ENCODE measurements around the gene INF2. TPM values are rescaled to one million over a fixed set of nuclear protein-coding genes. Genes with fewer than 3 reads are reported as not detected.

The INF2 gene
- total RNA-seq, 6 donors from 2014 or later, result 65.2 to 259 (median 131) TPM

DNA sequence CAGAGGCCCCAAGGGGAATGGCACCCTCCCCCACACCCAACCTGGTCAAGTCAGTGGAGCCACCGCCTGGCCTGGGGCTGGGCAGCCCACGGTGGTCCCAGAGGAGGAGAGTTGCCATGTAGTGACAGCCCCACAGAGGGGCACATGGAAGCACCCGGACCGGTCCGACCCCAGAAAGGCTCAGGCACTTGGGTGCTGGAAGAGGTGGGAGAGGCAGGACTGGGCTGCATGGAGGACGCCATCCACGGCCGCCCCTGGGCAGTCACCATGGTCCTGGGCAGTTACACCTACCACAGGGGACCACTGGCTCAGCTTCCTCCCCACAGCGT lies 46.9 kb upstream of the INF2 start:
- peak in 1 of 2 donors; percentile 27 for ATAC-seq (ENCODE audit: low FRiP score in 2 of 2)
- 91 to 93% methylated on average over 6 to 9 of the region's 9 CpGs for WGBS, 2 donors

DNA sequence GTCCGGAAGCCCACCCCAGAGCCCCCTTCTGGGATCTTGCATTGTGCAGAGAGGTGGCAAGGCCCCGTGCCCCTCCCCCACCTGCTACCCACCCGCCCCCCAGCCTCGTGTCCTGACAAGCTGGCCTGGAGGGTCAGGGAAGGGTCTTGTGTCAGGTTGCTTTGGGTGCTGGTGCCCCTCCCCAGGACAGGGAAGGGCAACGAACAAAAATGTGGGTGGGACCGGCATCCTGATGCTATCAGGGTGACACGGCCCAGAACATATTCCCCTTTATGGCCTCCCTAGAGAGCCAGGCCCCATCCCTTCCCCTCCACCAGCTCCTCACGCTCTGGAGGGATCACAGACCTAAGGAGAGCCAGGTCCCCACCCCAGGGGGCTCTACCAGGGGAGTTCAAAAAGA lies 46.1 kb upstream of the INF2 start:
- H3K9me3 ChIP-seq, result peaks cover 0 to 6% (median 2%) of the 10 kb centered on the region in 4 donors
- 74 to 94% methylated on average over 2 to 8 of the region's 8 CpGs for WGBS, 2 donors
- peaks cover 0 to 5% (median 0%) of the 10 kb centered on the region in 4 donors for H3K27me3 ChIP-seq
- H3K4me3 ChIP-seq, result no peak overlapping the region
- TF ChIP-seq EP300 (IDR thresholded peaks at IDR 0.05) (no peak), POLR2AphosphoS5 (IDR thresholded peaks at IDR 0.05) (no peak), POLR2A (IDR thresholded peaks at IDR 0.05) (no peak)
- TF ChIP-seq, protein P1, sequence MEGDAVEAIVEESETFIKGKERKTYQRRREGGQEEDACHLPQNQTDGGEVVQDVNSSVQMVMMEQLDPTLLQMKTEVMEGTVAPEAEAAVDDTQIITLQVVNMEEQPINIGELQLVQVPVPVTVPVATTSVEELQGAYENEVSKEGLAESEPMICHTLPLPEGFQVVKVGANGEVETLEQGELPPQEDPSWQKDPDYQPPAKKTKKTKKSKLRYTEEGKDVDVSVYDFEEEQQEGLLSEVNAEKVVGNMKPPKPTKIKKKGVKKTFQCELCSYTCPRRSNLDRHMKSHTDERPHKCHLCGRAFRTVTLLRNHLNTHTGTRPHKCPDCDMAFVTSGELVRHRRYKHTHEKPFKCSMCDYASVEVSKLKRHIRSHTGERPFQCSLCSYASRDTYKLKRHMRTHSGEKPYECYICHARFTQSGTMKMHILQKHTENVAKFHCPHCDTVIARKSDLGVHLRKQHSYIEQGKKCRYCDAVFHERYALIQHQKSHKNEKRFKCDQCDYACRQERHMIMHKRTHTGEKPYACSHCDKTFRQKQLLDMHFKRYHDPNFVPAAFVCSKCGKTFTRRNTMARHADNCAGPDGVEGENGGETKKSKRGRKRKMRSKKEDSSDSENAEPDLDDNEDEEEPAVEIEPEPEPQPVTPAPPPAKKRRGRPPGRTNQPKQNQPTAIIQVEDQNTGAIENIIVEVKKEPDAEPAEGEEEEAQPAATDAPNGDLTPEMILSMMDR (IDR thresholded peaks at IDR 0.05), result no peak
- no peak overlapping the region for H3K27ac ChIP-seq
- no peaks in the 10 kb centered on the region for H3K36me3 ChIP-seq
- DNase-seq, result no peak
- peaks cover 0 to 5% (median 2%) of the 10 kb centered on the region in 4 donors for H3K4me1 ChIP-seq
- no peak for ATAC-seq (ENCODE audit: low FRiP score in 2 of 2)

More for the DNA sequence above, 46.9 kb upstream of the INF2 start:
- Histone ChIP-seq H3K36me3 (no peaks in the 10 kb centered on the region), H3K4me1 (peaks cover 0 to 5% (median 2%) of the 10 kb centered on the region in 4 donors), H3K27ac (no peak overlapping the region), H3K4me3 (no peak overlapping the region), H3K9me3 (peaks cover 0 to 6% (median 2%) of the 10 kb centered on the region in 4 donors), H3K27me3 (peaks cover 0 to 5% (median 0%) of the 10 kb centered on the region in 4 donors)
- TF ChIP-seq POLR2A (IDR thresholded peaks at IDR 0.05) (no peak), EP300 (IDR thresholded peaks at IDR 0.05) (no peak), POLR2AphosphoS5 (IDR thresholded peaks at IDR 0.05) (no peak)
- TF ChIP-seq, protein P1 (IDR thresholded peaks at IDR 0.05), result no peak
- no peak for DNase-seq

DNA sequence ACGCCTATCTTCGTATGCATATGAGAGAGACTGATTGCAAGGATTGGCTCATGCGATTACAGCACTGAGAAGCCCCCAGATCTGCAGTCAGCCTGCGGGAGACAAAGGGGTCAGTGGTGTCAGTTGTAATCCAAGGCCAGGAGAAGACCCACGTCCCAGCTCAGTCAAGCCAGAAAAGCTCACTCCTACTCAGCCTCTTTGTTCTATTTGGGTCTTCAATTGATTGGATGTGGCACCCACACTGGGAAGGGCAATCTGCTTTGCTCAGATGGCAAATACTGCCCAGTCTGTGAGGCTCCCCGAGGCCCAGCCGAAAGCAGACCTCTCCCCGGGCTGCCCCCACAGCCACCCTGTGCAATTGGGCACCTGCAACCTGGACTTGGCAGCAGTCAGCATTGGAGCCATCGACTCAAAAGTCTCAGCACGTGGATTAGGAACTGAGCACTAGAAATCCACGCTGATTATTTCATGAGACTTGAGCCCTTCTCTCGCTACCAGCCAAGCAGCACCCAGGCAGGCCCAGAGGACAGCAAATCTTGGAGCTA lies 45.3 kb upstream of the INF2 start:
- Histone ChIP-seq H3K4me3 (no peak overlapping the region), H3K4me1 (peaks cover 0 to 5% (median 2%) of the 10 kb centered on the region in 4 donors), H3K27me3 (peaks cover 0 to 5% (median 0%) of the 10 kb centered on the region in 4 donors), H3K36me3 (no peaks in the 10 kb centered on the region), H3K9me3 (peaks cover 0 to 6% (median 2%) of the 10 kb centered on the region in 4 donors), H3K27ac (no peak overlapping the region)
- 90% methylated on average over 10 to 12 of the region's 12 CpGs for WGBS, 2 donors
- ATAC-seq (ENCODE audit: low FRiP score in 2 of 2), result no peak
- no peak for DNase-seq
- TF ChIP-seq, protein P1 (IDR thresholded peaks at IDR 0.05), result no peak
- no peak for TF ChIP-seq POLR2A (IDR thresholded peaks at IDR 0.05)

DNA sequence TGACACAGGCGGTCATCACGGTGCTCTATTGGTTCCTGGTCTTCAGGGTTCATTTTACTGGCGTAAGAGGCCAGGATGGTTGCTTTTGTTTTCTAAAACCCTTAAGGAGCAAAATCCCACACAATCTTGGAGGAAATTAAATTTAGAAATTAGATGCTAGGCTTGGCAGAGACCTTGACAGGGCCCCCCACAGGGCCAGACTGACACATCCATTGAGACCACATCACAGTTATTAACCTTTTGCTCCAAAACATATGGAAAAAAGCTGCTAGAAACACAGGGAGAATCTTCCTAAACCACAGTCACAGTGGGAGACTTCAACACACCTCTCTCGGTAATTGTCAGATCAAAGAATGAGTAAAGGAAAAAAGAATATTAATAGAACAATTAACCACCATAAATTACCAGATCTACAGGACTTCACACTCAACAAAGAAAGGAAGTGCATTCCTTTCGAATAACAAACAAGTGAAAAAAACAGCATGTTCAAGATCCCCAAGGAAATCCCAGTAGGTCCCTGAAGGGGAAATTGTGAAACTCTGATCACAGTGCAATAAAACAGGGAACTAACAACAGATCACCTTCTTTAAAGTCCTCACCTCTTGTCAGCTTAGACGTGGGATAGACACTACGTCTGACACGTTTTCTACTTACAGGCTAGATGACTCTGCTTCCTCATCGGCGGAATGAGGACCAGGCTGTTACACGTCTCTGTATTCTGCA lies 44.6 kb upstream of the INF2 start:
- no peak for ATAC-seq (ENCODE audit: low FRiP score in 2 of 2)

More for the DNA sequence above, 44.6 kb upstream of the INF2 start:
- TF ChIP-seq EP300 (IDR thresholded peaks at IDR 0.05) (no peak), POLR2A (IDR thresholded peaks at IDR 0.05) (no peak)
- TF ChIP-seq, protein P1 (IDR thresholded peaks at IDR 0.05), result no peak
- H3K4me3 ChIP-seq, result no peak overlapping the region
- H3K4me1 ChIP-seq, result peaks cover under 1 to 7% (median 3%) of the 10 kb centered on the region in 4 donors
- peaks cover 0 to under 1% (median 0%) of the 10 kb centered on the region in 4 donors for H3K27me3 ChIP-seq
- no peak for DNase-seq
- H3K27ac ChIP-seq, result no peak overlapping the region
- H3K36me3 ChIP-seq, result no peaks in the 10 kb centered on the region
- WGBS, 2 donors, result 68 to 78% methylated on average over 11 of the region's 11 CpGs
- H3K9me3 ChIP-seq, result peaks cover 0 to 6% (median 2%) of the 10 kb centered on the region in 4 donors

Data from upper lobe of left lung (tissue), 6 donors.